GM21723 (cell line): ENCODE results near the gene CELF3.
"Not testable (repeated sequence)": the region's sequence is repeated elsewhere in the genome, so short reads cannot be mapped to it uniquely, and the experiment has no call there.

Experiments used
- ATAC-seq: cut with Tn5 transposase; IDR thresholded peaks from one replicate; pipeline ENCODE4 v1.9.1; 2021; ENCODE audit warnings: mild to moderate bottlenecking, moderate library complexity; ENCODE audit not compliant: unreplicated experiment

CELF3 gene

DNA sequence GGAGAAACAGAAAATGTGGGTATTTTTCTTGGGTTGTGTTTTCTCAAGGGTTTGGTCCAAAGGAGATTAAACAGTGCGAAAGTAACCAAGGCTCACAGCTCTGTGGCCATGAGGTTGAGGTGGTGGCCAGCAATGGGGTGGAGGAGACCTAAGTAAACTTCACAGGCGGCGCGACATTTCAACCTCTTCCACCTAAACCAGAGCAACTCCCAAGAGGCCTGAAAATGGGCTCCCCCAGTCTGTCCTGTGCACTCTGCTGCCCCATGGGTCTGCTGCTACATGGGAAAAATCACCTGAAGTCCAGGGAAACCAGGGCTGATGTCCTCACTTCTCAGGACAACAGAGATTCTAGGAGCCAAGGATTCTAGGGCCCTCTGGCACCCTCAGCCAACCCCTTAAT, 12.4 kb downstream of the CELF3 start:
- ATAC-seq = no peak

DNA sequence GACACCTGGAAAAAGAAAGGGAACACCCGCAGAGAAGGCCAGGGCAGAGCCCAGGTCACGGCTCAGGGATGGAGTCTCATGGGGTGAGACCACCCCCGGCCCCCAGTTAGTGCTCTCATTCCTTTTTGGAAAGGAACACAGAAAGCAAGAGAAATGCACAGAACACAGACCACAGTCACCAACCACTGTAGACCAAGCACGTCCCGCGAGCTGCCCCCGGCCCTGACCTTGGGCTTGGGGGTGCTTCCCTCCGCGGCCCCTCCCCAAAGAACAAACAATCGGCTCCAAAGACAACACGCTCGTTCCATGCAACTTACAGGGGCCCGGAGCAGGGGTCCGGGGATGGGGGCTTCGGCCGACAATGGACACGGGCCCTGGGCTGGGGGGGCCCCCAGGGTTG, 12.8 kb downstream of the CELF3 start:
- no peak for ATAC-seq

DNA sequence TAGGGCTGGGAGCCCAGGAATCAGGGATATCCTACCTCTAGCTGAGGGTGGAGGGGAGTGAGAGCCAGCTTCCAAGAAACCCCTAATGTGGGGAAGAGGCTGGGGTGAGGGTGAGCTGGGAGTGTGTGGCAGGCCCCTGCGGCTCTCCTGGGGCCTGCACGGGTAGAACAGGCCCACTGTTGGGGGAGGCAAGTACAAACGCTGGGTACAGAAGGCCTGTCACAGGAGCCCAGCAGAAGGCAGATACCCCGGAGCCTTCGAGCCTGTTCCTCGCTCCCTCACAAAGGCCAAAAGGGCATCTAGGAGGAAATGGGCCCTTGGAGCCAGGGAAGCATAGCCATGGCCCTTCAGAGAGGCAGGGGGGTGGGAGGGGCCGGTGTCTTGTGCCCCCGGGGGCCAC, 13.7 kb downstream of the CELF3 start:
- no peak for ATAC-seq

DNA sequence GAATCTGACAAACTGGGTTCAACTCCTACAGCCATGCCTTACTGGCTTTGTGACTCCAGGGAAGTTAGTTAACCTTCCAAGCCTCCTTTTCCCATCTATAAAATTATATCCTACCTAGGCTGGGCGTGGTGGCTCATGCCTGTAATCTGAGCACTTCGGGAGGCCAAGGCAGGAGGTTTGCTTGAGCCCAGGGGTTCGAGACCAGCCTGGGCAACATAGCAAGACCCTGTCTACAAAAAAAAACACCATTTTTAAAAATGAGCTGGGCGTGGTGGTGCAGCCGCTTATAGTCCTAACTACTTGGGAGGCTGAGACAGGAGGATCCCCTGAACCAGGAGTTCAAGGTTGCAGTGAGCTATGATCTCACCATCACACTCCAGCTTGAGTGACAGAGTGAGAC, 15.1 kb downstream of the CELF3 start:
- ATAC-seq = no peak

DNA sequence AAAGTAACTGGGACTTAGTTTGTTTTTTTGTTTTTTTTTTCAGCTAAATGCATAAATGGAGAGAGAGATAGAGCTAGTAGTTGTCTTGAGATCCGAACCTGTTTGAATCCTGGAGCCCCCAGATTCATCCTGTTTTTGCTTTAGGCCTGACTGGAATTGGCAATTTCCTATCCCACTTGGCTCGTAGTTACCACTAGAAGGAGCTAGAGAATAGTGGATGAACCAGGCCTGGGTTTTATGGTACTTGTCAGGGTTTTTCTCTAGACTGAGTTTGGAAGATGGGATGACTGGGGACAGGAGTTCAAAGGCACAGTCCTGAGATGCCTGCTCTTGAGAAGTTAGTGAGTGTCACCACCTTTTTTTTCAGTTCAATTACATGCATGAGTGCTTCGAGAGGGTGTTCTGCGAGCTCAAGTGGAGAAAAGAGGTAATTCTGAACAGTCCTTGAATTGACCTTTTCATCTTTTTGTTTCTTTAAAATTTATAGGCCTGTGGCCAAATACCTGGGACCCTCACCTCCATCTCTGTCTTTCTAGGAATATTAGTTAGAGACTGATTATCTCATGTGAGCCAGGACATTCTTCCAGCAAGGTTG, 23.4 kb downstream of the CELF3 start:
- ATAC-seq = no peak

DNA sequence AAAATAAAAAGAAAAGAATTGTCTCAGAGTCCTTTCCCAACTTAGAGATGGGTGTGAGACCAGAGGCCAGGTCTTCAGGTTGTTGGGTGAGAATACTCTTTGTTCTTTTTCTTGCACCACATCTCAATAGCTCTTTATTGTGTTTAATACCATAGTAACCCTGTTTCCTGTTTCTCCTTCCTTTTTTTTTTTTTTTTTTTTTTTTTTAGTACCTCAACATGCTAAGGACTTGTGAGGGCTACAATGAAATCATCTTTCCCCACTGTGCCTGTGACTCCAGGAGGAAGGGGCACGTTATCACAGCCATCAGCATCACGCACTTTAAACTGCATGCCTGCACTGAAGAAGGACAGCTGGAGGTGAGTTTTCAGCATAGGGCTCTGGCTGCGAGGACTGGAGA, 24.4 kb downstream of the CELF3 start:
- no peak for ATAC-seq

DNA sequence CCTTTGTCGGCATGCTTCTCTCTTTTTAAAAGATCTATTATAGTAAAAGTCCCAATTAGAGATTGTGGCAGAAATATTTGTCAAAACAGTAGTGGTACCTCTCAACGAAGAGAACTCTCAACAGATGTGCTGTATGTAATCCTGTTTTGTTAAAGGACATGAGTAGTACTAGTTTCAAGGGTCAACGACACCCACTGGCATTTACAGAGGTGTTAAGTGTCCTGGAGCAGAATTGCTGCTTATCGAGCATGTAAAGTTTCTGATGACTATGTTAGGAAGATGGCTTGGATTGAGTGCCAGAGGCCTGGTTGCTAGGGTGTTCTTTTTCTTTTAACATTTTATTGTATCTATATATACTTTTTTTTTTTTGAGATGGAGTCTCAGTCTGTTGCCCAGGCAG, 27.1 kb downstream of the CELF3 start:
- ATAC-seq = no peak

DNA sequence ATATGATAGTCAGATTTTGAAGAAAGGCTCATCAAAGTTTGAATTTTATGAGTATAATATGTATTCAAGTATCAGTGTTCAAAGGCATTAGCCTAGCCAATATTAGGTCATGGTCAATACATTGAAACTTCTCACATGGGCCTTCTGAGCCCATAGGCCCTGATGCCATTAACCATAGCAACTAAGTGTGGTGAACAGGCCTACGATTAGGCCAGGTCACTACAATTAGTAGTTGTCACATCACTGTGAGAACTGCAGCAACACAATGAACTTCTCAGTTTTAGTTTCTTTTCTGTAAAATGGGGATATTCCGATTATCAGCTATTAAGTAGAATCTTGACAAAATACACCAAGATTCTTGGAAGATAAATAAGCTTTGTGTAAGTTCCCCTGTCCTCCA, 30.0 kb downstream of the CELF3 start:
- no peak for ATAC-seq

DNA sequence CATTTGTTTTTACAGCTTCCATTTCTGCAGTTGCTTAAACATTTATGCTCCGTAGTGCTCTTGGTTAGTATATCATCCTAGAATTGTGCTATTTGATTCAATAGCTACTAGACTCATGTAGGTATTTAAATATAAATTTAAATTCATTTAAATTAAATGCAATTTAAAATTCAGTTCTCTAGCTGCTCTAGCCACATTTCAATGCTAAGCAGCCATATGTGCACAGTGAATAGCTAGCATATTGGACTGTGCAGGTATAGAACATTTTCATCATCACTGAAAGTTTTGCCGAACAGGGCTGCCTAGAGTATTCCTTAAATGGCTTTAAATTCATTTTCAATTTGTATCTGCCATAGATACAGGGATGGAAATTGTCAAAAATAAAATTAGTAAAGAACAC, 32.5 kb downstream of the CELF3 start:
- ATAC-seq = no peak

DNA sequence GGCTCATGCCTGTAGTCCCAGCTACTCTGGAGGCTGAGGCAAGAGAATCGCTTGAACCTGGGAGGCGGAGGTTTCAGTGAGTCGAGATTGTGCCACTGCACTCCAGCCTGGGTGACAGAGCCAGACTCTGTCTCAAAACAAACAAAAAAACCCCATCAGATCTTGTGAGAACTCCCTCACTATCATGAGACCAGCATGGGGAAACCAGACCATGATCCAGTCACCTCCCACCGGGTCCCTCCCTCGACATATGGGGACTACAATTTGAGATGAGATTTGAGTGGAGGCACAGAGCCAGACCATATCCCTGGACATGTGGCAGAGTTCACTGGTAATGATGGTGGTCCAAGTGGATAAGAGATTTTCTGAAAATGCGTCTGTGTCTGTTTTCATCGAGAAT, 33.7 kb downstream of the CELF3 start:
- ATAC-seq = not testable (repeated sequence)

DNA sequence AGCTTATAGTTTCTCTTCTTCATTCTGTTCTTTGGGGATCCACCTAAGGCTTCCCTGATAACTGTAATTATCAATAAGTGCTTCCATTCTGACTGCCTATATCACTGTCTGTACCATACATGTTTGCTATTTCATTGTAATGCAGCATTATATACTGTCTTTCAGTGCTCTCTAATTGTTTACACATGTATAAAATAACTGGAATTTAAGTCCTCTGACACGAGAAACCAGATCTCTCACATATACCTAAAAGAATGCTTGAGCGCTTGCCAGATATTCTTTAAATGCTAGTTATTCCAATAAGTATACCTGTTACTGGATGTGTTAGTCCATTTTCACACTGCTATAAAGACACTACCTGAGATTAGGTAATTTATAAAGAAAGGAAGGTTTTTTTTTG, 34.7 kb downstream of the CELF3 start:
- ATAC-seq = no peak

DNA sequence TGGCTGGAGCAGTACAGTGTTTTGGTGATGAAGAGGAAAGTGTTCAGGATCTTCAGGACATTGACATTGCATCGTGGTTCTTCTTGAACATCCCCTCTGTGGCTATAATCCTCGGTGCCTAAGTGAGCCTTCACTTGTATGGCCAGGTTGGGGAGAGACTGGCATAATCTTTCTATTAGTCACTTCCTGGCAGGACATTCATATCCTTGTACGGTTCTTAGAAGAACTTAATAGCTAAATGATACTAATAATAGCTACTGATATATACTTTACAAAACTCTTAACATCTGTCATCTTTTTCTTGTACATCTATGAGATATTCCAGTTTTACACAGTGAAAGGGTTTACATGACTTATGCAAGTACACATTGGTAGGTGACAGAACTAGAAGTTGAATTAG, 35.8 kb downstream of the CELF3 start:
- no peak for ATAC-seq

DNA sequence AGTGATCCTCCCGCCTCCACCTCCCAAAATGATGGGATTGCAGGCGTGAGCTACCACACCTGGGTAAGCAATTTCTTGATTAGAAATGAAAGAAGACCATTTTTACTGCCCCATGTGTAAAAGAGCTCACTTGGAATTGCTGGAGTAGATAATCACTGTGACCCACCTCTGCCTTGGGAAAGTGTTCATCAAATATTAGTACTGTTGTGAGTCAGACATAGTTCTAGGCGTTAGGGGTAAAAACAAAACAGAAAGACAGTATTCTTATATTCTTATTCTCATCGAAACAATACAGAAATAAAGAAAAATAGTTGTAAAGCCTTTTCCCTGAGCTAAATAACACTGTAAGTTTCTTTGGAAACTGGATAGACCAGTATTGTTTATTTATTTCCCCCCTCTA, 36.2 kb downstream of the CELF3 start:
- no peak for ATAC-seq

DNA sequence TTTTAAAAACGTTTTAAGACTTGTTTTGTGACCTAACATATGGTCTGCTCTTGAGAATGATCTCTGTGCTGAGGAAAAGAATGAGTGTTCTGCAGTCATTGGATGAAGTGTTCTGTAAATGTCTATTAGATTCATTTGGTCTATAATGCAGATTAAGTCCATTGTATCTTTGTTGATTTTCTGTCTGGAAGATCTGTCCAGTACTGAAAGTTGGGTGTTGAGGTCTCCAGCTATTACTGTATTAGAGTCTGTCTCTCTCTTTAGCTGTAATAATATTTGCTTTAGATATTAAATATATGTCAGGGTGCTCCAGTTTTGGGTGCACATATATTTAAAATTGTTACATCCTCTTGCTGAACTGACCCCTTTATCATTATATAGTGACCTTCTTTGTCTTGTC, 43.2 kb downstream of the CELF3 start:
- ATAC-seq = no peak

DNA sequence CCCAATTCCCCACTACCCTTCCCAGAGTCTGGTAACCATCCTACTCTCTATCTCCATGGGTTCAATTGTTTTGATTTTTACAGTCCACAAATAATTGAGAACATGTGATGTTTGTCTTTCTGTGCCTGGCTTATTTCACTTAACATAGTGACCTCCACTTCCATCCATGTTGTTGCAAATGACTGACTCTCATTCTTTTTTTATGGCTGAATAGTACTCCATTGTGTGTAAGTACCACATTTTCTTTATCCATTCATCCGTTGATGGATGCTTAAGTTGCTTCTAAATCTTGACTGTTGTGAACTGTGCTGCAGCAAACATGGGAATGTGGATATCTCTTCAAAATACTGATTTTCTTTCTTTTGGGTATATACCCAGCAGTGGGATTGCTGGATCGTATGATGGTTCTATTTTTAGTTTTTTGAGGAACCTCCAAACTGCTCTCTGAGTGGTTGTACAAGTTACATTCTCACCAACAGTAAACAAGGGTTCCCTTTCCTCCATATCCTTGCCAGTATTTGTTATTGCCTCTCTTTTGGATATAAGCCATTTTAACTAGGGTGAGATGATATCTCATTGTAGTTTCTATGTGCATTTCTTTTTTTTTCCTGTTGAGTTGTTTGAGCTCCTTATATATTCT, 46.4 kb downstream of the CELF3 start:
- not testable (repeated sequence) for ATAC-seq

DNA sequence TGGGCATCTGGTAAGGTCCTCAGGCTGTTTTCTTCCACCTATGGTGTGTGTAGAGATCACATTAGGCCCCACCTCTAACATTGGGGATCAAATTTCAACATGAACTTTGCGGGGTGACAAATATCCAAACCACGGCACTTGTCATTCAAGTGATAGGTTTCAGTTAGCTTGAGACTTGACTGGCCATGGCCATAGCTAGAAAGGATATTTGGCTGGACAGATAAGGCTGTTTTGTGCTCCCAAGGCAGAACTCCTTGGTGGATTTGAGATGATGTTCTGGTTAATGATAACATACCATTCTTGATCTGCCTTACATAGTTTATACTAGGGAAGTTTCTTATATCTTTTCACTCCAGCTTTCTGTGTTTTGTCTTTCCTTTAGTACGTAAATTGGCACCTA, 48.5 kb downstream of the CELF3 start:
- ATAC-seq = no peak

DNA sequence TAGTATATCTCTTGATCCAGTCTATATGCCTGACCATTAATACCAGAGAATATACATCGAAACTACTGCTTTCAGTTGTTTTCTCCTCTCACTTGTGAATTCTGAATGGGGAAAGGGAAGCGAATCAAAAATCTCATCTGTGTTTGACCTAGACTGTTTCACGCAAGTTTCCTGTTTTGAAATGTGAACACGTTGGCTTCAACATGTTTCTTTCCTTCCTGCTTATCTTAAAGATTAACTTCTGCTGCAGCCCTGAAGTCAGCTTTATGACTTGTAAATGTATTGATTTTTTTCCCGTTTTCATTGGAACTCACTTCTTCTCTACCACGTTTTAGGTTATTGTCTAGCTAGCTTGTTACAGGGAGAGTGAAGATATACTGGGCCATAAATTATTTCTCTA, 54.9 kb downstream of the CELF3 start:
- ATAC-seq = no peak

DNA sequence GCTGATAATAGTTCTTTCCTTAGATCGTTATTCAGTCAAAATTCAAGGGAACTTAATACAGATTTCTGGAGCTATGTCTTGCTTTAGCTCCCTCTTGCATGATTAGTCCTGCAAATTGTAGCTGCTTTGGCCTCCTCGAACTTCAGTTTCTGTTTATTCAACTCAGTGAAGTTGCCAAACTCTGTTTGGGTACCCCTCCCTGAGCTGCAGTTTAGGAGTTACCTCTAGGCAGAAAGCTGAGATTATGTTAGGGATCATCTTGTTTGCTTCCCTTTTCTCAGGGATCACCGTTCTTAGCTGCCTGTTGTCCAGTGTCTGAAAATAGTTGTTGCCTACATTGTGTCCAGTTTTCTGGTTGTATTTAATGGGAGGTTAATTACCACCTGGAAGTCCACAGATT, 61.2 kb downstream of the CELF3 start:
- no peak for ATAC-seq

DNA sequence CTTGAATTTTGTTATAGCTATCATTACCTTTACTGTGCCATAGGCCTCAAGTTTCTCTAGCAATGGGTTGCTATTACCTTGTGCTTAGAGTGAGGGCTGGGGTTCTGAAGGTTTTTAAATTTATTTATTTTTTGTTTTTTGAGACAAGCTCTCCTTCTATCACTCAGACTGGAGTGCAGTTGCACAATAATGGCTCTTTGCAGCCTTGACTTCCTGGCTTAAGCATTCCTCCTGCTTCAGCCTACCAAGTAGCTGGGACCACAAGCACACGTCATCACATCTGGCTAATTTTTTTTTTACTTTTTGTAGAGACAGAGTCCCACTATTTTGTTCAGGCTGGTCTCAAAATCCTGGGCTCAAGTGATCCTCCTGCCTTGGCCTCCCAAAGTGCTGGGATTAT, 63.2 kb downstream of the CELF3 start:
- ATAC-seq = no peak
